Liver (tissue), 9 donors: ENCODE measurements around the gene NDUFA3. TPM values are rescaled to one million over a fixed set of nuclear protein-coding genes. Genes with fewer than 3 reads are reported as not detected.

Experiments used
- DNase-seq: peaks from one replicate; pipeline ENCODE4 v3.0.0-alpha.2; 2017; ENCODE audit warnings: low spot score
- H3K27ac ChIP-seq, 2 donors: one replicate each; pipeline ENCODE4 v1.7.0; 2013; ENCODE audit warnings: inconsistent platforms in 2 of 2, low read length in 2 of 2, control low read depth in 1 of 2, low read depth in 1 of 2, mild to moderate bottlenecking in 1 of 2
- H3K27me3 ChIP-seq, 4 donors: one replicate each; pipeline versions ENCODE4 v1.6.1 to v1.7.0; 2013; ENCODE audit warnings: low read length in 3 of 4, inconsistent platforms in 1 of 4, mild to moderate bottlenecking in 1 of 4, moderate library complexity in 1 of 4; ENCODE audit not compliant: control insufficient read depth in 4 of 4, insufficient read depth in 4 of 4
- H3K36me3 ChIP-seq, 4 donors: one replicate each; pipeline versions ENCODE4 v1.6.1 to v1.7.0; 2013; ENCODE audit warnings: low read length in 3 of 4, mild to moderate bottlenecking in 3 of 4, low read depth in 1 of 4, moderate library complexity in 1 of 4; ENCODE audit not compliant: control insufficient read depth in 4 of 4, insufficient read depth in 3 of 4
- H3K4me1 ChIP-seq, 4 donors: one replicate each; pipeline versions ENCODE4 v1.6.1 to v1.7.0; 2013; ENCODE audit warnings: low read length in 3 of 4, mild to moderate bottlenecking in 3 of 4, moderate library complexity in 1 of 4; ENCODE audit not compliant: control insufficient read depth in 4 of 4, insufficient read depth in 4 of 4
- H3K4me3 ChIP-seq, 3 donors: one replicate each; pipeline versions ENCODE4 v1.6.1 to v1.7.0; 2013; ENCODE audit warnings: low read length in 3 of 3, control low read depth in 1 of 3, low read depth in 1 of 3, mild to moderate bottlenecking in 1 of 3
- H3K9ac ChIP-seq, 2 donors: one replicate each; pipeline ENCODE4 v1.7.0; 2013; ENCODE audit warnings: low read length in 2 of 2, mild to moderate bottlenecking in 2 of 2, moderate library complexity in 2 of 2, control low read depth in 1 of 2, low read depth in 1 of 2
- H3K9me3 ChIP-seq, 4 donors: one replicate each; pipeline versions ENCODE4 v1.6.1 to v1.7.0; 2013; ENCODE audit warnings: low read length in 3 of 4; ENCODE audit not compliant: control insufficient read depth in 4 of 4
- ATF3 ChIP-seq: IDR thresholded peaks from 2 replicates; pipeline ENCODE4 v1.6.1; 2016; ENCODE audit warnings: antibody characterized with exemption
- CTCF ChIP-seq: fragments of 150-350 bp; IDR thresholded peaks from 2 replicates; pipeline ENCODE4 v1.5.1; 2017; ENCODE audit warnings: improper control_type of control experiment, low read depth, low read length; ENCODE audit not compliant: missing input control
- EGR1 ChIP-seq, 2 donors: IDR thresholded peaks; 2 replicates each; pipeline ENCODE4 v1.6.1; 2016 to 2018; ENCODE audit warnings: antibody characterized with exemption in 2 of 2, low read depth in 2 of 2
- FOXA1 ChIP-seq: IDR thresholded peaks from 2 replicates; pipeline ENCODE4 v1.6.1; 2016; ENCODE audit warnings: antibody characterized with exemption
- FOXA2 ChIP-seq: IDR thresholded peaks from 2 replicates; pipeline ENCODE4 v1.6.1; 2016; ENCODE audit warnings: antibody characterized with exemption
- GABPA ChIP-seq, 2 donors: IDR thresholded peaks in 1 of 2; conservative IDR thresholded peaks in 1 of 2; 2 replicates each; pipeline ENCODE4 v1.6.1; 2016; ENCODE audit warnings: antibody characterized with exemption in 2 of 2, mild to moderate bottlenecking in 1 of 2, moderate library complexity in 1 of 2
- HNF4A ChIP-seq, 2 donors: conservative IDR thresholded peaks; 2 replicates each; pipeline ENCODE4 v1.6.1; 2016; ENCODE audit warnings: antibody characterized with exemption in 2 of 2, mild to moderate bottlenecking in 2 of 2
- HNF4G ChIP-seq: IDR thresholded peaks from 2 replicates; pipeline ENCODE4 v1.6.1; 2016; ENCODE audit warnings: antibody characterized with exemption
- JUND ChIP-seq, 2 donors: IDR thresholded peaks; 2 replicates each; pipeline ENCODE4 v1.6.1; 2016; ENCODE audit warnings: antibody characterized with exemption in 2 of 2
- MAX ChIP-seq: IDR thresholded peaks from 2 replicates; pipeline ENCODE4 v1.6.1; 2016; ENCODE audit warnings: antibody characterized with exemption
- NR2F2 ChIP-seq: IDR thresholded peaks from 2 replicates; pipeline ENCODE4 v1.6.1; 2016; ENCODE audit warnings: antibody characterized with exemption
- RAD21 ChIP-seq, 2 donors: IDR thresholded peaks; 2 replicates each; pipeline ENCODE4 v1.6.1; 2016; ENCODE audit warnings: antibody characterized with exemption in 2 of 2, mild to moderate bottlenecking in 2 of 2
- RXRA ChIP-seq, 2 donors: IDR thresholded peaks; 2 replicates each; pipeline ENCODE4 v1.6.1; 2017 to 2018; ENCODE audit warnings: antibody characterized with exemption in 2 of 2, mild to moderate bottlenecking in 1 of 2
- SP1 ChIP-seq: IDR thresholded peaks from 2 replicates; pipeline ENCODE4 v1.6.1; 2018; ENCODE audit warnings: antibody characterized with exemption, mild to moderate bottlenecking
- TAF1 ChIP-seq: conservative IDR thresholded peaks from 2 replicates; pipeline ENCODE4 v1.6.1; 2016; ENCODE audit warnings: antibody characterized with exemption, mild to moderate bottlenecking
- YY1 ChIP-seq: IDR thresholded peaks from 2 replicates; pipeline ENCODE4 v1.6.1; 2016; ENCODE audit warnings: antibody characterized with exemption, mild to moderate bottlenecking
- ZBTB33 ChIP-seq: IDR thresholded peaks from 2 replicates; pipeline ENCODE4 v1.6.1; 2016; ENCODE audit warnings: antibody characterized with exemption
- WGBS: extraction: QIAGEN DNeasy Blood & Tissue Kit; methylation state at CpG from one replicate; pipeline ENCODE4 v1.1.7; 2013; 5-methylcytosine and 5-hydroxymethylcytosine counted together
- polyA plus RNA-seq, 2 donors: library from polyadenylated mRNA; stranded (reverse) in 1 of 2; unstranded in 1 of 2; fragments of 200-250 nt in 1 of 2; fragments of >200 nt in 1 of 2; fragmentation: Nextera tagmentation in 1 of 2; extraction: Ambion mirVana in 1 of 2; gene quantifications; one replicate each; pipeline versions ENCODE4 v1.2.1 to v1.2.3, GENCODE V29; 2013 to 2015
- total RNA-seq, 2 donors: library from RNA; depleted of rRNA; stranded (reverse); fragments of >200 nt; gene quantifications; one replicate each; pipeline ENCODE4 v1.2.3, GENCODE V29; 2014
- donor health status: healthy.
- donor health status: healthy.
- donor health status: healthy.
- donor health status: healthy.
- donor health status: healthy.

NDUFA3 gene
- total and polyA plus RNA-seq, 4 donors, result 5.9 to 343 (median 68.5) TPM

- Histone ChIP-seq H3K9me3 (no peaks in the 10 kb centered on the region), H3K4me3 (no peak overlapping the region), H3K27me3 (no peaks in the 10 kb centered on the region), H3K9ac (no peak overlapping the region), H3K27ac (no peak overlapping the region), H3K4me1 (peaks cover 0 to 14% (median 12%) of the 10 kb centered on the region in 4 donors), H3K36me3 (peaks cover 36 to 76% (median 46%) of the 10 kb centered on the region in 4 donors)
- WGBS, result 77% methylated on average over 18 of the region's 18 CpGs
- no peak for DNase-seq
- TF ChIP-seq RXRA (IDR thresholded peaks at IDR 0.05) (no peak), FOXA2 (no peak), FOXA1 (no peak), ZBTB33 (no peak), SP1 (no peak), ATF3 (no peak)
Observed at GRCh38 chr19:54154603-54155345, 52.1 kb downstream of the NDUFA3 start.

GRCh38 chr19:54155694-54156093 lies 53.0 kb downstream of the NDUFA3 start:
- H3K27ac ChIP-seq, result no peak overlapping the region
- no peak for TF ChIP-seq JUND (IDR thresholded peaks at IDR 0.05)
- no peak for TF ChIP-seq NR2F2
- no peak for TF ChIP-seq MAX
- TF ChIP-seq ZBTB33, result no peak
- TF ChIP-seq GABPA (IDR thresholded peaks at IDR 0.05 in 1 of 2, conservative IDR thresholded peaks at IDR 0.05 in 1 of 2), result no peak
- no peak for TF ChIP-seq RAD21 (IDR thresholded peaks at IDR 0.05)
- no peak for TF ChIP-seq FOXA1
- no peak for TF ChIP-seq HNF4G
- no peak for TF ChIP-seq EGR1 (IDR thresholded peaks at IDR 0.05; ENCODE audit: low read depth in 2 of 2)
- TF ChIP-seq CTCF, result no peak
- no peak for TF ChIP-seq TAF1
- no peak for TF ChIP-seq RXRA (IDR thresholded peaks at IDR 0.05)
- TF ChIP-seq FOXA2, result no peak
- no peak for TF ChIP-seq SP1
- TF ChIP-seq HNF4A (conservative IDR thresholded peaks at IDR 0.05), result no peak
- no peak for TF ChIP-seq YY1
- no peak for TF ChIP-seq ATF3
- 79% methylated on average over 19 of the region's 19 CpGs for WGBS
- H3K9ac ChIP-seq, result no peak overlapping the region
- H3K4me1 ChIP-seq, result peaks cover 0 to 21% (median 19%) of the 10 kb centered on the region in 4 donors
- no peaks in the 10 kb centered on the region for H3K27me3 ChIP-seq
- no peak overlapping the region for H3K4me3 ChIP-seq
- H3K9me3 ChIP-seq, result no peaks in the 10 kb centered on the region
- DNase-seq, result no peak
- peaks cover 34 to 67% (median 44%) of the 10 kb centered on the region in 4 donors for H3K36me3 ChIP-seq
